Measurements from ENCODE around the gene HIF3A. TPM values are rescaled to one million over a fixed set of nuclear protein-coding genes. Genes with fewer than 3 reads are reported as not detected.

HIF3A gene
- total RNA-seq, 2 experiments from 2014 or later = not detected

DNA sequence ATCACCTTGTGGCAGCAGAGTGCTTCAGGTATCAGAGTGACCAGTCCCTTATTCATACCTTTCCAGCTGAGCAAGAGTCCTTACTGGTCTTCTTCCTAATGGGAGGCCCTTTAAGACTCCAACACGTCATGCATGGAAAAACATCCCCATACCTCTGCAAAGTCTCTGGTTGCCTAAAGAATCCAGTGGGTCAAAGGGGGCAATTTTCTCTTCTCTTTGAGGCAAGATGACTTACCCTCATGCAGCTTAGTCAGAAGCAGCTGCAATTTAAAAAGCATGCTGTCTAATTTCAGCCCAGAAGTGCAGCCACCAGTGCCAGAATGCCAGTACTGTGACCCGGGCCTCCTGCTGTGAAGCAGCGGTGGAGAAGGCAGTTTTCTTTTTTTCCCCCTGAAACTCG lies 68.7 kb downstream of the HIF3A start:
- no peak for DNase-seq
- intact Hi-C loops (cut with micrococcal nuclease) = no loop called here
- TF ChIP-seq, protein P1, sequence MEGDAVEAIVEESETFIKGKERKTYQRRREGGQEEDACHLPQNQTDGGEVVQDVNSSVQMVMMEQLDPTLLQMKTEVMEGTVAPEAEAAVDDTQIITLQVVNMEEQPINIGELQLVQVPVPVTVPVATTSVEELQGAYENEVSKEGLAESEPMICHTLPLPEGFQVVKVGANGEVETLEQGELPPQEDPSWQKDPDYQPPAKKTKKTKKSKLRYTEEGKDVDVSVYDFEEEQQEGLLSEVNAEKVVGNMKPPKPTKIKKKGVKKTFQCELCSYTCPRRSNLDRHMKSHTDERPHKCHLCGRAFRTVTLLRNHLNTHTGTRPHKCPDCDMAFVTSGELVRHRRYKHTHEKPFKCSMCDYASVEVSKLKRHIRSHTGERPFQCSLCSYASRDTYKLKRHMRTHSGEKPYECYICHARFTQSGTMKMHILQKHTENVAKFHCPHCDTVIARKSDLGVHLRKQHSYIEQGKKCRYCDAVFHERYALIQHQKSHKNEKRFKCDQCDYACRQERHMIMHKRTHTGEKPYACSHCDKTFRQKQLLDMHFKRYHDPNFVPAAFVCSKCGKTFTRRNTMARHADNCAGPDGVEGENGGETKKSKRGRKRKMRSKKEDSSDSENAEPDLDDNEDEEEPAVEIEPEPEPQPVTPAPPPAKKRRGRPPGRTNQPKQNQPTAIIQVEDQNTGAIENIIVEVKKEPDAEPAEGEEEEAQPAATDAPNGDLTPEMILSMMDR (IDR thresholded peaks at IDR 0.05) = no peak
- Mint-ChIP-seq H3K4me1 (ENCODE audit: low read depth) (peaks cover 36% of the 10 kb centered on the region), H3K9me3 (no peaks in the 10 kb centered on the region), H3K4me3 (no peak overlapping the region), H3K27me3 (no peaks in the 10 kb centered on the region), H3K36me3 (ENCODE audit: low read depth) (peaks cover 26% of the 10 kb centered on the region), H3K27ac (no peak overlapping the region)
- ChIA-PET CTCF (interaction anchor here (1.5 kb wide), 1 partner anchor 85 kb away, joined by 8 read pairs; no protein-coding TSS in a partner anchor), POLR2A (interaction anchor here (0.6 to 0.9 kb wide), 2 partner anchors 21 to 66 kb away, joined by 3 read pairs; no protein-coding TSS in a partner anchor)
- ATAC-seq = no peak

DNA sequence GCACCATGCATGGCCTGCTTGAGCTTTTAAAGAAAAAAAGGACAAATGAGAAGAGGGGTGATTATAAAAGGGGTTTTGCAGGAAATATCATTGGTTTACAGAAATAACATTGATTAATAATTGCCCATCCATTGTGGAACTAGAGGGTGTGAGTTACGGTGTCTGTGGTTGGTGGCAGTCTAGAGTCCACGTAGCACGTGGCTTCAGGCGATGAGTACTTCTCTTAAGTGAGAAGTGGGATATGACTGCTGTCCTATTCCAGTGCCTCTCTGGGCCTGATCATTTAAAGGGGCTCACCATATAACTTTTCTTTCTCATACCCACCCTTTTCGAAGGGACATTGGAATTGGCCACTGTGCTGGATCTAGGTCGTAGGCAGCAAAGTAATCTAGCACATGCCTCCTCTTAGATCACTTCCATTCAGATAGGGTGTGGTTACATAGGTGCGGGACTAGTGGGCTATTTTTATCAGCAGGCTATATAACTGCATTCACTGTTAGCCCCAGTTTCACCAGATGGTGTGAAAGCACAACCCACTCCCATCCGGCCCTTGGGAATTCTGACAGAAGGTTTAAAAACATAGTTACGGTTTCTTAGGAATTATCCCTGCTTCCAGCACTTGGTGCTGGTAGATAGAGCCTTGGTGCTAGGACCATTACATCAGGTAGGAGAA lies 69.9 kb downstream of the HIF3A start:
- POLR2A ChIA-PET = no interaction called here
- TF ChIP-seq, protein P1 (IDR thresholded peaks at IDR 0.05) = no peak
- CTCF ChIA-PET = interaction anchor here (1.6 kb wide), 1 partner anchor 29 kb away, joined by 6 read pairs; no protein-coding TSS in a partner anchor
- intact Hi-C loops (cut with micrococcal nuclease) = no loop called here
- ATAC-seq = no peak
- H3K27me3 Mint-ChIP-seq = no peaks in the 10 kb centered on the region
- H3K36me3 Mint-ChIP-seq (ENCODE audit: low read depth) = peaks cover 23% of the 10 kb centered on the region
- no peaks in the 10 kb centered on the region for H3K9me3 Mint-ChIP-seq
- H3K27ac Mint-ChIP-seq = no peak overlapping the region
- DNase-seq = no peak
- H3K4me3 Mint-ChIP-seq = no peak overlapping the region
- H3K4me1 Mint-ChIP-seq (ENCODE audit: low read depth) = peaks cover 41% of the 10 kb centered on the region

DNA sequence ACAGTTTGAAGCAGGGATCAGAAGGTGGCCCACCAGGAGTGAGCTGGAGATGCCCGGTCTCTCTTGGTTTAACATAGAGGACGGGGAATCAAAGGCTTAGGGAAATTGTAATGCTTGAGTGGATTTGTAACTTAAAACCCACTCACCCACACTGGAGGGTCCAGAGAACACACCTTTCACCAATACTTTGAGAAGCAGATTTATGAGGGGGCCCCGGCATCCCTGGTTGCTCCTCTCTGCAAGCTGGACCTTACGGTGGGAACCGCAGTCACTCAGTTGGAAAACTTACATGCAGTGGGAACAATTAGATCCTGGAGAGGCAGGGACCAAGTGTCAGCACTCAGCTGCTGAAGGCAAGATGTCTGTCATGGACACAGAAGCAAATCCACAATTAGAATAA lies 70.6 kb downstream of the HIF3A start:
- TF ChIP-seq, protein P1 (IDR thresholded peaks at IDR 0.05) = no peak
- H3K27ac Mint-ChIP-seq = no peak overlapping the region

DNA sequence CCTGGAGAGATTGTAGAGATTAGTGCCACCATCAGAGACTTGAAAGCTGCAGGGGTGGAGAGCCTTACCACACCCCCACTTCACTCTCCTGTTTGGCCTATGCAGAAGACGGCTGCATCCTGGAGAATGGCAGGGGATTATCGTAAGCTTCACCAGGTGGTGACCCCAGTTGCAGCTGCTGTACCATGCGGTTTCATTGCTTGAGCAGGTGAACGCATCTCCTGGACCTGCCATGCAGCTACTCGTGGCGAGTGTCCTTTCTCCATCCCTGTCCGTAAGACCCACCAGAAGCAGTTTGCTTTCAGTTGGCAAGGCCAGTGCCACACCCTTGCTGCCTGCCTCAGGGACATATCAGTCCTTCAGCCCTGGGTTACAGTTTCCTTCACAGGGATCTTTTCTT lies 71.3 kb downstream of the HIF3A start:
- Mint-ChIP-seq H3K27me3 (no peaks in the 10 kb centered on the region), H3K4me1 (ENCODE audit: low read depth) (peaks cover 42% of the 10 kb centered on the region), H3K9me3 (no peaks in the 10 kb centered on the region), H3K36me3 (ENCODE audit: low read depth) (peaks cover 19% of the 10 kb centered on the region), H3K27ac (no peak overlapping the region), H3K4me3 (no peak overlapping the region)
- no peak for ATAC-seq
- ChIA-PET POLR2A (interaction anchor here (1.3 to 1.6 kb wide), 2 partner anchors 14 to 21 kb away, joined by 4 to 5 read pairs; no protein-coding TSS in a partner anchor), CTCF (interaction anchor here (1.2 to 1.6 kb wide), 2 partner anchors 27 to 34 kb away, joined by 3 to 6 read pairs; no protein-coding TSS in a partner anchor)
- TF ChIP-seq, protein P1 (IDR thresholded peaks at IDR 0.05) = no peak
- intact Hi-C loops (cut with micrococcal nuclease) = no loop called here
- no peak for DNase-seq

More for the DNA sequence above, 70.6 kb downstream of the HIF3A start:
- CTCF ChIA-PET = interaction anchor here (1.6 kb wide), 1 partner anchor 28 kb away, joined by 6 read pairs; no protein-coding TSS in a partner anchor
- no peak for ATAC-seq
- H3K27me3 Mint-ChIP-seq = no peaks in the 10 kb centered on the region
- POLR2A ChIA-PET = interaction anchor here (1.3 kb wide), 1 partner anchor 13 kb away, joined by 5 read pairs; no protein-coding TSS in a partner anchor
- no peak overlapping the region for H3K4me3 Mint-ChIP-seq
- H3K4me1 Mint-ChIP-seq (ENCODE audit: low read depth) = peaks cover 42% of the 10 kb centered on the region
- DNase-seq = no peak
- no peaks in the 10 kb centered on the region for H3K9me3 Mint-ChIP-seq
- intact Hi-C loops (cut with micrococcal nuclease) = no loop called here
- peaks cover 19% of the 10 kb centered on the region for H3K36me3 Mint-ChIP-seq (ENCODE audit: low read depth)

DNA sequence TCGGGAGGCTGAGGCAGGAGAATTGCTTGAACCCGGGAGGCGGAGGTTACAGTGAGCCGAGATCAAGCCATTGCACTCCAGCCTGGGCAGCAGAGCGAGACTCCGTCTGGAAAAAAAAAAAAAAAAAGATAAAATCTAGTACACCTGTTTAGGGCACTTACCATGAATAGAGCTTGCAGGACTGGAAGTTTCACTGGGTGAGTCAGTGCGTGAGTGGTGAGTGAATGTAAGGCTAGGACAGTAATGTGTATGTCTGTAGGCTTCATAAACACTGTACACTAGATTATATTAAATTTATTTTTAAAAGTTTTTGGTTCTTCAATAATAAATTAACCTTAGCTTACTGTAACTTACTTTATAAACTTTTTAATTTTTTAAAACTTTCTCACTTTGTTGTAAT lies 73.0 kb downstream of the HIF3A start:
- H3K36me3 Mint-ChIP-seq (ENCODE audit: low read depth) = peaks cover 13% of the 10 kb centered on the region
- H3K4me1 Mint-ChIP-seq (ENCODE audit: low read depth) = peaks cover 37% of the 10 kb centered on the region
- H3K4me3 Mint-ChIP-seq = no peak overlapping the region
- H3K27ac Mint-ChIP-seq = no peak overlapping the region
- no peak for DNase-seq
- ATAC-seq = no peak
- ChIA-PET POLR2A (interaction anchor here (1.6 kb wide), 1 partner anchor 22 kb away, joined by 4 read pairs; no protein-coding TSS in a partner anchor), CTCF (interaction anchor here (0.6 to 1.5 kb wide), 3 partner anchors 32 to 116 kb away, joined by 3 read pairs; no protein-coding TSS in a partner anchor)
- H3K9me3 Mint-ChIP-seq = no peaks in the 10 kb centered on the region
- intact Hi-C loops (cut with micrococcal nuclease) = no loop called here
- no peaks in the 10 kb centered on the region for H3K27me3 Mint-ChIP-seq
- TF ChIP-seq, protein P1 (IDR thresholded peaks at IDR 0.05) = no peak
